HG03520 (cell line): ENCODE measurements around the gene ANKRD11.
"Not testable (repeated sequence)": the region's sequence is repeated elsewhere in the genome, so short reads cannot be mapped to it uniquely, and the experiment has no call there.

Experiments used
- ATAC-seq: cut with Tn5 transposase; IDR thresholded peaks from one replicate; pipeline ENCODE4 v1.9.1; 2021; ENCODE audit warnings: mild to moderate bottlenecking, moderate library complexity; ENCODE audit not compliant: unreplicated experiment

ANKRD11 gene

DNA sequence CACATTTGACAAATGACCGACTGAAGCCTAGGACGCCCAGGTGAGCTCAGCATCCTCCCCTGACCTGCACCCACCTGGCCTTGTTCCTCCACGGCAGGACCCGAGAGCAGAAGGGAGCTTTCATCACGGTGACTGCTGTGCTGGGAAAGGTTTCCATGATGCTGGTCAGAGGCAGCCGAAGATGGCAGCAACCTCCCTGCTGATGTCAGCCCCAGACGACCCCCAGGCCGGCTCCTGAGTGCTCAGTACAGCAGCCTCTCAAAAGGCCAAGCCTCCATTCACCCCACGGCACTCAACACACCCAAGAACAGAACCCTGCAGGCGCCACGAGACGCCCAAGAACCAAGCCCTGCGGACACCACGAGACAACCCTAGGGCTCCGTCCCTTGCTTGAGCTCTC lies 119.8 kb downstream of the ANKRD11 start:
- no peak for ATAC-seq

DNA sequence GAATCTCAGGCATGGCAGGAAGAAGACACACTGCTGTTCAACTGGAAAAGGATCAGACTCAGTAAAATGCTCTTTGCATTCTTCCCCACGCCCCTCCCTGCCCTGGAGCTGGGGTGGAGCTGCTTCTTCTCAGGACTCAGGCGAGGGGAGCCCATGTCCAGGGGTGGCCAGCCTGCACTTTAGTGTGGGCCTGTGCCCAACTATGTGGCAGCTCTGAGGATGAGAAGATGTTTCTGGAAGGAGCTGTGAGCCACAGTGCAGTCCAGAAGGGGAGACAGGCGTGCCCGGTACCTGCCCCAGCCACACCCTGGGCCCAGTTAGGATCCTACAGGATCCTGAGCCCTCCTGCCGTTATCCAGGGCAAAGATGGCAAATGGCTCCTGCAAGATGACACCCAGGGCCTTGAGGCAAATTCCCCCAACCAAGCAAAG lies 120.3 kb downstream of the ANKRD11 start:
- no peak for ATAC-seq

DNA sequence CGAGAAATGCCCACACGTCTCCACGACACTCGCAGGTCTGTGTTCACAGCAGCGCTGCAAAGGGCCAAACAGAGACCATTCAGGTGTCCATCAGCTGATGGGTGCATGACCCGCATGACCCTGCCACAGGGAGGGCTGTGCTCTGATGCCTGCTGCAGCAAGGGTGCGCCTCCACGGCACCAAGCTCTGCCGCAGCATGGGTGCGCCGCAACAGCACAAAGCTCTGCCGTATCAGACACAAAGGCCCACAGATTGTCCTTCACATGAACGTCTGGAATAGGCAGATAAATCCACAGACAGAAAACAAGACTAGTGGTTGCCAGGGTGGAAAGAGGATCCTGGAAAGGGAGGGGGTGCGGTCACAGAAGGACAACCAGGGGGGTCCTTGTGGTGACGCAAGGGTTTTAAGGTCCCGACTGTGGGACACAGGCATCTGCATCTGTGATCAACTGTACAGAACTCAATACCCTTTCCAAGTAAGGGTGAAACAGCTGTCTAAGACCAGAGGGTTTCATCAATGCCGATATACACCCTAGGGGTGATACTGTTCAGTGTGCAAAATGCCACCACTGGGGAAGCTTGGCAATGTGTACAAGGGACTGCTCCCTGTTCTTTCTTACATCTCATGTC lies 121.0 kb downstream of the ANKRD11 start:
- no peak for ATAC-seq

DNA sequence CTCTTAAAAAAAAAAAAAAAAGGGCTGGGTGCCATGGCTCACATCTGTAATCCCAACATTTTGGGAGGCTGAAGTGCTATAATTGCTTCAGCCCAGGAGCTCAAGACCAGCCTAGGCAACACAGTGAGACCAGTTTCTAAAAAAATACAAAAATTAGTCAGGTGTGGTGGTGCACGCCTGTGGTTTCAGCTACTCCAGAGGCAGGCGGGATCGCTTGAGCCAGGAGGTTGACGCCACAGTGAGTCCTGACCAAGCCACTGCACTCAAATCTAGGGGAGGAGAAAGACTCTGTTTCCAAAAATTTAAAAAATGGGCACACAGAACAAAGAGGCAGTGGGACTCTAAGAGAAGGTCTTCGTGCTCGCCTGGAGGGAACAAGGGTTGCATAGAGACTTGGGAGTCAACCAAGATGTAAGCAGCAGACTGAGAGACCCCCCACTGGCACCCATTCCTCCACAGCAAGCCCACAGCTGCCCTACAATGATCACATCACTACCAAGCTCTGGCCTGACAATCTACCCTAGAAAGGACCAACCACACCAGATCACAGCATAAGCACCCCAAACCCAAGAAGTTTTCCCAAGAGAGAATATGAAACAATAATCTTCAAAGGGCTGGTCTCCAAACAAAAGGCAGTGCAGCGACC lies 121.6 kb downstream of the ANKRD11 start:
- ATAC-seq, result no peak

DNA sequence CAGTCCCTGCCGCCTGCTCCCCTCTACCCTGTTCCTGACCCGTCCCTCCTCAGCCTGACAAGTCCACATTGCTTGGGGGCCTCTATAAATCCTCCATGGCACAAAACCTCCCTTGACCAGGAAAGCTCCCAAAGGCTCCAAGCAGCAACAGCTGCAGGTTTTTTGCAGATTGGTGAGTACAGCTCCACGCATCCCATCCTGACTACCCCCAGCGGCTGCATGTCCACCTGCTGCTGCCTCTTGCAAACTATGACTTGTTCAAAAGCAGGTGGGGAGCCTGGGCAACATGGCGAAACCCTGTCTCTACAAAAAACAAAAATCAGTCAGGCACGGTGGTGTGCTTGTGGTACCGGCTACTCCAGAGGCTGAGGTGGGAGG lies 122.8 kb downstream of the ANKRD11 start:
- ATAC-seq, result no peak

DNA sequence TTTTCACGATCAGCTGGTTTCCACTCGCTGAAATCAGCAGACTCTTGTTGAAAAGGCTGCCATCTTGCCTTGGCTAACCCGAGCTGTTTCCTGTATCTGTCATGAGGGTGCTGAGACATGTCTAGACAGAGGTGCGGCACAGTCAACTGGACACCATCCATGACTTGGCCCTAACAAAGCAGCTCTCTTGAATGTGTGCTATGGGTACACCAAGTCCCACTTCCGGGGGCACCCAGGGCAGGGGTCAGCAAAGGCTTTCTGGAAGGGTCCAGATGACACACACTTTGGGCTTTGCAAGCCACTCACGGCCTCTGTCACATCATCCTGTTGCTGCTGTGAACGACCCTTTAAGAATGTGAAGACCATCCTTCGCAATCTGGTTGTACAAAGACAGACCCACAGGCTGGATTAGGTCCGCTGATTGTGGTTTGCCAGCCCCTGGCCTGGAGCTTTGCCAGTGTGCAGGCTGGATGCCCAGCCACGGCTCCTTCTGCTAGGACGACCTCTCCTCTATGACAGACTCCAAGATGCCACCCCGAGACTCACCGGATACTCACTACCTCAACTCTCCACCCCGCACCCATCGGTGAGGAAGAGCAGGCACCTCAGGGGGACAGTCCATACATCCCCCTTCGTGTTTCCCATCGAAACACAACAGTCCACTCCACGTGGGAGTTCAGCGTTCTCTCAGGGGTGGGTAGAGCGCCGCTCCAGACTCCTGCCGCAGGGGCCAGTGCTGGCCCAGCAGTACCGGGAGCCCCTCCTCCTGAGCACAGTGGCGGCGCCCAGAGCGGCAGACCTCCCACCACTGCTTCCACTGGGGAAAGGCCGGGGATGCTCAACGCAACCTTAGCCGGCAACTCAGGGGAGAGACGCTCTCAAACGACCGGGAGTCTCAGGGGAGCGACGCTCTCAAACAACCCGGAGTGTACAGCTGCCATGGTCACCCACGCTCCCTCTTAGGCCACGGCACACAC lies 123.5 kb downstream of the ANKRD11 start:
- no peak for ATAC-seq

DNA sequence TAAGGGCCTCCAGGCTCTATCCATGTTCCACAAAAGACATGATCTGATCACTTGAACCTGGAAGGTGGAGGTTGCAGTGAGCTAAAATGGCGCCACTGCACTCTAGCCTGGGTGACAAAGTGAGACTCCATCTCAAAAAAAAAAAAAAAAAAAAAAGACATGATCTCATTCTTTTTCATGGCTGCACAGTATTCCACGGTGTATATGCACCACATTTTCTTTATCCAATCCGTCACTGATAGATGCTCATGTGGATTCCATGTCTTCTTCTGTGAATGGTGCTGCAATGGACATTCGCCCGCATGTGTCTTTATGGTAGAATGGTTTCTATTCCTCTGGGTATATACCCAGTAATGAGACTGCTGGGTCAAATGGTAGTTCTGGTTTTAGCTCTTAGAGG lies 124.4 kb downstream of the ANKRD11 start:
- no peak for ATAC-seq

DNA sequence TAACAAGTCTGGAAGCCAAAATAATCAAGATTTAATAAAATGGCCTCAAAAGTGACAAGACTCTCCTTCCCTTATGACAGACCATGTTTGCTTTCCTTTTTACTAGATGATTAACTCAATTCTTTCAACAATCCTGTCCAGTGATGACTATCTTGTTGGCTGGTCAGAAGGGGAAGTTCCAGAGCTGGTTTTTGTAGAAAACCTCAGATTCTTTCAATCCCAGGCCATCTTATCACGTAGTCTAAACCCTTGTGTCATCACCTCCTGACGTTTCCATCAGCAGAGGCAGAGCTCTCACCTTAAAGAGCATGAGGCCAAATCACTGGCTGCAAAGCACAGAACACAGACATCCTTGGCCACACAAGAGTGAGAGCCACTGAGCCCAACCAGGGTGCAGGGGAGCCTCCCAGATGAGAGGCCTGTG lies 125.3 kb downstream of the ANKRD11 start:
- no peak for ATAC-seq

DNA sequence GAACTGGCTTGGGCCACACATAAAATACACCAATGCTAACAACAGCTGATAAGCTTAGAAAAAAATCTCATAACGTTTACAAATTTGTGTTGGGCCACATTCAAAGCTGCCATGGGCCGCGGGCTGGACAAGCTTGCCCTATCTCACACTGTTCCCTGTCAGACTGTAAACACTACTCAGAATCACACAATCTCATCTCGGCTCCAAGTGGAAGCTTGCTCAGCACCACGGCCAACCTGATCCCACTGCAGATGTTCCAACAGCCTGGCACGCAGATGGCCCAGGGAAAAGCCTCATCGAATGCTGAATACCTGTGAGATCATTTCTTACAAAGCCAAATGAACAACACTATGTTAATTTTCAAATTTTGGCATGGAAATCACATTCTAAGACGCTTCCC lies 125.8 kb downstream of the ANKRD11 start:
- ATAC-seq, result no peak

DNA sequence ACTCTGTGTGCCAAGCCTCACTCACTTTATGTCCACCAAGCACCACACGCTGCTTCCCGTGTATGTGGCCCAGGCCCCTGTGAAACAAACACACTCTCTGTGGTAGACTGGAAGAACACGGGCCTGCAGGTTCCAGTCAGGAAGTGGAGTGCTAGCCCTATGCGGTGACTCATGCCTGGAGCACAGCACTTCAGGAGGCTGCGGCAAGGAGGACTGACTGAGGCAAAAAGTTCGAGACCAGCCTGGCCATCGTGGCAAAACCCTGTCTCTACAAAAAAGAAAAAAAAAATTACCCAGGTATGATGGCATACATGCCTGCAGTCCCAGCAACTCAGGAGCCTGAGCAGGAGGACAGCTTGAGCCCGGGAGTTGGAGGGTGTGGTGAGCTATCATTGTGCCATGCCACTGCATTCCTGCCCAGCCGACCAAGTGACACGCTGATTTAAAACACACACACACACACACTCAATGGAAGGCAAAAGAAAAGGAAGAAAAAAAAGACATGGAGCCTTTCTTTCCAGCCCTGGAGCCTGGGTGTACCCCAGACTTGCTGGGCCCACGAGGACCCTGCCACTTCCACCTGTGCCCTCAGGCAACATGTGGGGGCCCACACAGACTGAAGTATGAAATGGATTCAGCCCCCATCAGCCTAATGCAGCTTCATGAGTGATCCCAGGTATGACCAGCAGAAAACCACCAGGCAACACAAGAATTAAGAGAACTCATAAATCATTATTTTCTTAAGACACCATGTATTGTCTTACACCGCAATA lies 126.6 kb downstream of the ANKRD11 start:
- no peak for ATAC-seq

DNA sequence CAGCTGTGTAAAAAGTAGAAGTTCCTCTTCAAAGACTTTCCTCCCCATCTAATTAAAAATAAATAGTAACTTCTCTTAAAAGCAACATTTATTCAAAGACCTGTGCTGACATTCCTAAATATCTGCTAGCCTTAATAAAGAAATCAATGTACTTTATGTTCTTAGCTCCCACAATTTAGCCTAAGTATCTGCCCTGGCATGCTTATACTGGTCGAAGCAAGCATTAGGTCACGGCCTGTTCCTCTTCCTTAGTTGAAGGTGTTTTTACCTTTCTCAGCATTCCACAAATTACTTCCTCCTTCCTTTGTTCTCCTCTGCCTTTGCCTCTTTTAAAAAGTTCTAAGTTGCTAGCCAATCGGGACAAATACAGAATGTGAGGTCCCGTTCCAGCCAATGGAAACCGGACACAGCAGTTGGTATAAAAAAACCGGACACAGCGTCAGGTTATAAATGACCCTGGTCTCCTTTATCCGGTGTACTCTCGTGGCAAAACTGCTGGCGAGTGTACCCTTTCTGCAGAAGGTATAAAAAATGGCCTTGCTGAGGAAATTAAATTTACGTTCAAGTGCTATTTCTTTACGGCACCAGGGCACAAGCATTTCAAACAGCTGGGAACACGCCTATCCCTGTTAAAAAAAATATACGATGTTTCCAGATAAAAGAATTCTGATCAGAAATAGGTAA lies 127.7 kb downstream of the ANKRD11 start:
- not testable (repeated sequence) for ATAC-seq

DNA sequence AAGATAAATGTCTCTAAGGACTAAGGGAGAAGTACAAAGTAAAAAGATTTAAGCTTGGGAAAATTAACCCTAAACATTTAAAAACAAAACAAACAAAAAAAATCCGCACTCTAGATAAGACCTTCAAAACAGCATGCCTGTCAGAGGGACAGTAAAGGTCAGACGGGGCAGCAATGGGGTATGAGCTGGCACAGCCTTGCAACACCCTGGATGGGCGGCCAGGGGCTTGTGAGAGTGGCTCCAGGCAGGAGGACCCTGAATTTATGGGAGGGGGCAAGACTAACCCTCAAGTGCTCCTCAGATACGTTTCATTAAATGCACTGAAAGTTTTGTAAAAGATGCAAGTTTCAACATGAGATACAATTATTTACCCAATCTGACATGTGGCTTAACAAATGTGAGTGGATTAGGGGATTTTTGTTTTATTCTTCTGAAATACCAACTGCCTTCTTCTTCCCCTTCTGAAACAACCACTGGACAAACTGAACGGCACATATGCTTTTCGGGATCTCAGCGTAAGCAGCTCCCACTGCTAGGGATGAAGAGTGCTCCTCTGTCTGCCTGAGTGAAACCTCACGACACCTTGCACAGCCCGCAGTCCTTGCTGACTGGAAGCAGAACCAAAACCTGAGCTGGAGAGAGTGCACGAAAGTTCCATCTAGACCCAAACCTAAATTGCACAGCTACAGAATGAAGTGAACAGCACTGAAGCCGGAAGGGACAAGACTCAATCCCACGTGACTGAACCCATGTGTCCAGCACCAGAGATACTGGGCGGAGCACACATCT lies 128.4 kb downstream of the ANKRD11 start:
- peak; percentile 59 for ATAC-seq

DNA sequence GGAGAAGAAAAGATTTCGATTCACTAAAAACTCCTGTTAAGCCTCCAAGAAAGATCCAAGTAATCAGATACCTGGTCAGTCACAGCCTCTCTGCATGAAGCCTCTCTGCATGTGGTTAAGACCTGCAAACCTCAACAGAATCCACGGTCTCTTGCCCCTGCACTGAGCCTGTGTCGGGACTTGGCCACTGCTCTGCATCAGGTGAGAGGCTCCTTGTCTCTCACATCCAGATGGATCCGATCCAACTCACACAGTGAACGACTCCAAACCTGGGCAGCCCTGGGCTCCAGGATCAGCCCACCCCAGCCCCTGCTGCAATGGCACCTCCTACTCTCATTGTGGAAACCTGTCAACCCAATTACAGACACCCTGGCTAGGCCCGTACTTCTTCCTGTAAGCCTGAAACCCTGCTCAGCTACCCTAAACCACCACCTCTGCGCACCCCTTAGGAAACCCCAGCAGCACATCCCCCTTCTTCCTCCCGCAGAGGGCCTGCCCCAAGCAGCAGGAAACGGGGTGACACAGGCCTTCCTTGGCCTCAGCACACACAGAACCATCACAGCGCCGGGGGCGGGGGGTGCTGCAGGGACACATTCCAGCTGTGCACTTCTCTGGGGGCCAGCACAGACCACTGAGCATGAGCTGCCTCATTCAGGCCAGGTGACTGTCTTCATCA lies 129.5 kb downstream of the ANKRD11 start:
- peak; percentile 42 for ATAC-seq

DNA sequence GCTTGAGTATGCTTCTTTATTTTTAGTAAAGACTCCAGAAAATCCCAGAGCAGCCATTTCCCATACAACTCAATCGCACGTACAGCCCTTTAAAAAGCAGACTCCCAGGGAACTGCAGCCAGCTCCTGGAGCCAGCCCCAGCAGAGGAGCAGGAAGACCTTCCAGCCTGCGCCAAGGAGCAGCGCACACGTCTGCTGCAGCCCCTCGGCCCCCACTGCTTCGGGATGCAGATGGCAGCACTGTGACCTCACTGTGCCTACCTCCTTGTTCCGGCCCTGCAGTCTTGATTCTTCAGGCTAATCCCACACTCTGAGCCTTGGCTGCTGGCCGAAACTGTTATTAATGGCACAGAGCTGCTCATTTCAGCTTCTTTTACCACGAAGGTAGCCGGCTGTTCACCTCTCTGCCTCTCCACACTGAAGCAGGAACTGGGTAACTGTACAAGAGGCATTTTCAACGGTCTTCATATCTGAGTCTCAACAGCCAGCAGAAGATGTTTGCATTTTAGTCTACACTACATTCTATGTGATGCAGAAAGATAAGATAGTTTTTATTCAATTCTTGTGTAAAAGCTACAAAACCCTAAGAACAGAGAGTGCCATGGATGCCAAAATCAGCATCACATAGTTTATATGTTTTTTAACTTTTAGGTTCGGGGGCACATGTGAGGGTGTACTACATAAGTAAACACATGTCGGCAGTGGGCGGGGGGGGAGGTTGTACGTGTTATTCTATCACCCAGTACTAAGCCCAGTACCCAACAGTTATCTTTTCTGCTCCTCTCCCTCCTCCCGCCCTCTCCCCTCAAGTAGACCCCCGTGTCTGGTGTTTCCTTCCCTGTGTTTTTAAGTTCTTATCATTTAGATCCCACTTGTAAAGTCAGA lies 130.9 kb downstream of the ANKRD11 start:
- ATAC-seq, result no peak

DNA sequence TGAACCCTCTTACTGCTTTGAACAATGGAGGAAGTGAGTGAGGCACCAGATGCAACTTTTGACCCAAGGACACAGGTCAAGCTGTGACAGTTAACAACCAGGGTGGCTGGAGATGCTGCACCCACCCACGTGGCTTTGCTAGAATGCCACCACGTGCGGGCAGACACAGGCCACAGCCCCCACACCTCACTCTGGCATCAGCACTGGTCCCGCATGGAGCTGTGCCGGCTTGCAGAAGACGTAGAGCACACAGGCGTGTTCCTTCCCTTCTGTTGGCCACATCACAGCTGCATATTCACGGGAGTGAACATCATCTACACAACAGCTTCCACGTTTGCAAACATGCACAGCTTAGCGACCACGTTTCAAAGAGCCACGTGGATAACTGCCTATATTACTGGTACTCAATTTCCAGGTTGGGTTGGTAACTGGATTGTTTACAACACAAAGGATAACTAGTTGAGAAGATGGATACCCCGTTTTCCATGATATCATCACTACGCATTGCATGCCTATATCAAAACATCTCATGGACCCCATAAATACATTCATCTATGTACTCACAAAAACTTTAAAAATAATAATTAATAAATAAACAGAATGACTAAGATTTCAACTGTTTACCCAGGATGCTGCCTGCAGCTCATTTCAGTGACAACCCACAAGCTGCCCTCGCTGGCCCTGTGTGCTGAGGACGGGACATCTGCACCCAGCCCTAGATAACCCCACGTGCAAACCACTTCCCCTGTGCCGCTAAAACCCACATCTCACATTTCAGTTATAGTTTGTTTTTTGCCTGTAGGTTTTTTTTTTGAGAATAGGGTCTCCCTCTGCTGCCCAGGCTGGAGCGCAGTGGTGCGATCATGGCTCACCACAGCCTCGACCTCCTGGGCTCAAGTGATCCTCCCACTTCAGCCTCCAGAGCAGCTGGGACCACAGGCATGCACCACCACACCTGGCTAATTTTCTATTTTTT lies 132.0 kb downstream of the ANKRD11 start:
- no peak for ATAC-seq

DNA sequence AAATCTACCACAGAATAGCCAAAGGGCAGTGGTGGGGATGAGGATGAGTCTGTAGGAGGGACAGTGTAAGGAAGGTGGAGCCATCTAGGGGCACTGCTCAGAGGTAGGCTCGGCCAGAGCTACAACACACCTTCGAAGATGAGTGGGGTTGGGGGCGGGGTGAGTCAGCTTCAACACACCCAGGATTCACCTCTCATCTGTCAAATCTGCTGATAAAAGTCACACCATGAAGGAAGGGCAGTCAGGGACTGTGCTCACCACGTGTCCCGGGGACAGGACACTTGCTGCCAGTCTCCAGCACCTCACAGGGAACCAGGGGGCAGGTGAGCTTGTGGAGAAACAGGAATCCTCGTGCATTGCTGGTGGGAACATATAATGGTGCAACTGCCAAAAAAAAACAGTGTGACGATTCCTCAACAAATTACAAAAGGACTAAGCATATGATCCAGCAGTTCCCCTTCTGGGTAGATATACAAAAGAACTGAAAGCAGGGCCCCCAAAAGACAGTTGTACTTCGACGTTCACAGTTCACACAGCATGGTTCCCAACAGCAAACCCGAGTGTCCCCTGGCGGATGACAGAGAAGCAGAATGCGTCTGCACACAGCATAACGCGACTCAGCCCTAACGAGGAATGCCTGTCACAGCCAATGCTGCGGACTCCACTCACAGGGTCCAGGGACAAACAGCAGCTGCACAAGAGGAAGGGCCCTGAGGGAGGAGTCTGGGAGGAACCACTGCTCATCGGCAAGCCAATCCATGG lies 133.1 kb downstream of the ANKRD11 start:
- no peak for ATAC-seq
